Measurements from ENCODE around the gene SNX15.

SNX15 gene

DNA sequence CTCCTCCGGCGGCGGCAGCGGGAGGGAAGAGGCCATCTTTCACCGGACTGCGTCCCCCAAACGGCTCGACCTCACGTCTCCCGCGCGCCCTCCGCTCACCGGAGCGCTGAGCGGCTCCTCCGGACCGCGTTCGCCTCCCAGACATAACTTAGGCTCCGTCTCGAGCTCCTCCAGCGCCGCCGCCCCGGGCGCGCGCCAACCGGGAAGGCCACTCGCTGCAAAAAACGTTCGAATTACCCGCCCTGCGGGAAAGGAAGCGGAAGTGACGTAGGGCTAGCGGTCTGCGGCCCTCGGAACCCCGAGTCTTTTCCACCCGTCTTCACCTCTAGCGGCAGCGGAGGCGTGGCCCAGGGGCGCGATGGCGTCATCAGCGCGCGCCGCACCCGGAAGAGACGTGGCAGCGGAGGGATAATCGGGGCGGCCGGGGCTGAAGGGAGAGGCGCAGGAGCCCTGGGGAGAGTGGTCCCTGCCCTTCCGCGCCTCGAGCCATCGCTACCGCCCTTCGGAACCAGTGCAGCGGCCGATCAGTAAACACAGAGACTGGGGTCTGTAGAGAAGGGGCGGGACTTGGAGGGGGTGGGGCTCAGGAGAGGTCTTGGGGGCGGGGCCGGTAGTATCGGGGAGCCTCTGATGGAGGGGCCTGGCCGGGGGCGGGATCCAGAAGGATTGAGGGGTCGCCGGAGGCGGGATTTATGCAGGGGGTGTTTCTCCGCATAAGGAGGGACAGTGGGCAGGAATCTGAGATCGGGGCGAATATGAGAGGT lies 56.8 kb downstream of the SNX15 start, which contains the start of the genes CDCA5 and ZFPL1:
CDCA5 (minus strand) TSS at position 207 of the 764 bp plus-strand sequence; CDS start at position 145, 62 bp downstream.
ZFPL1 (plus strand) TSS at position 389 of the 764 bp plus-strand sequence. CDS start 477 bp downstream, outside the sequence.
- DNase-seq (ENCODE audit: low spot score) (peak; percentile 85), FAIRE-seq (no peak)

DNA sequence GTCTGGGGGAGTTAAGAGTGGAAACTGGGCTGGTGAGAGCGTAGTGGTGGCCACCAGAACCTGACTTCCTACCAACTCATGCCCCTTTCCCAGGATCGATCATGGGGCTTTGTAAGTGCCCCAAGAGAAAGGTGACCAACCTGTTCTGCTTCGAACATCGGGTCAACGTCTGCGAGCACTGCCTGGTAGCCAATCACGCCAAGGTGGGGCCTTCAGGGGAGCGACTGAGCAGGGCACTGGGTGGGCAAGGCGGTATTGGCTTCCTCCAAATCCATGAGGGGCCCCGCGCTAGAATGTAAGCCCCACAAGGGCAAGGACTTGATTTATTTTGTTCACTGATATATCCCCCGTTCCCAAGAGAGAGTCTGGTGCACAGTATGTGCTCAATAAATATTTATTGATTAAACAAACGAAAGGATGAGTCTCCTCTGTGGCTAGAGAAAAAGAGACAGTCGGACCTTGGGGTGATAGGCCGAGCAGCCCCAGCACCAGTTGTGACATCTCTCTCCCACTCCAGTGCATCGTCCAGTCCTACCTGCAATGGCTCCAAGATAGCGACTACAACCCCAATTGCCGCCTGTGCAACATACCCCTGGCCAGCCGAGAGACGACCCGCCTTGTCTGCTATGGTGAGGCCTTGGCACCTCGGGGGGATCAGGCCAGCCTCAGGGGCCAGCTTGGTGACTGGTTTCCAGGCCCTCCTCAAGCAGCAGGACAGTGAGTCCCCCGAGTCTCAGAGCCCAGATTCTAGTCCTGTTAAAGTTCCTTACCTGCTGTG lies 57.5 kb downstream of the SNX15 start:
- FAIRE-seq (no peak), DNase-seq (ENCODE audit: low spot score) (no peak)

DNA sequence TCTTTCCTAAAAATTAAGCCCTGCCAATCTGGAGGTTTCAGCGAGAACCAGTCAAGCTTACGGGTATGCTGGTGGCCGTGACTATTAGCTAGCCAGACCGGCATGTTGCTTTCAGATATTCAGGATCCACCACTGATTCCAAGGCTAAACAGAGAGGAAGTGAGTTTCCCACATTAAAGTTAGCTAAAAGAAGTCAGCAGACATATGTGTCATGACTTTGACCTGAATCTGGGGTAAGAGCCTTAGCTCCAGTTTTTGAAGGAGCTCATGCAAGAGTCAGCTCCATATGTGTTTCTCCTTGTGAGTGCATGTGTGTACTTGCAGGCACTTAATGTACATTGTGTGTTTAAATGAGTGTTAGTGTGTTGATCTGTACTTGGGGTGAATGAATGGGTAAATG lies 58.2 kb downstream of the SNX15 start:
- FAIRE-seq = no peak
- no peak for DNase-seq (ENCODE audit: low spot score)

DNA sequence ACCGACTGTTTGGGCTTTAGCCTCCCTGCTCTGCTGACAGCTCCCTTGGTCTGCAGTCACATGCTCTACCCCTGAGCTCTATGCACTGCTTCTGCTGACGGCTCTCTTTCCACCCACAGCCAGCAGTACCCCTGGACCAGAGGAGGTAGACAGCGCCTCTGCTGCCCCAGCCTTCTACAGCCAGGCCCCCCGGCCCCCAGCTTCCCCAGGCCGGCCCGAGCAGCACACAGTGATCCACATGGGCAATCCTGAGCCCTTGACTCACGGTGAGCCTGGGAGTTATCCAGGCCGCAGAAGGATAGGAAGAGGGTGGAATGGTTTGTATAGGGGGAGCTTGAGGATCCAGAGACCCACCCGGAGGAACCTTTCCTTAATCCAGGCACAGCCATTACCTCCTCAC lies 59.6 kb downstream of the SNX15 start:
- no peak for DNase-seq (ENCODE audit: low spot score)
- no peak for FAIRE-seq

DNA sequence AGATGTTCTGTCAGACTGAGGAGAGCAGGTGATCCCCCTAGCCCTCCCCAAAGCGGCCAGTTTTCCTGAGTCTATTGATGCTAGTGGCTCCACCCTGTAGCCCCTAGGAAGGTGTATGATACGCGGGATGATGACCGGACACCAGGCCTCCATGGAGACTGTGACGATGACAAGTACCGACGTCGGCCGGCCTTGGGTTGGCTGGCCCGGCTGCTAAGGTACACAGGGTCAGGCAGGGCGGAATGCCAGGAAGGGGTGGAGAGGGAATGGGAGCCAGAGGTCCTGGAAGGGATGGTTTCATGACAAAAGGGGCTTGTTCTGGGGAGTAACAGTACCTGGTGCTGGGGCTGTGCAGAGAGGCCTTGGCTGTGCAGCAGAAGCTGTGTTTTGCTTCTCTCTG lies 60.0 kb downstream of the SNX15 start:
- FAIRE-seq (no peak), DNase-seq (ENCODE audit: low spot score) (no peak)

DNA sequence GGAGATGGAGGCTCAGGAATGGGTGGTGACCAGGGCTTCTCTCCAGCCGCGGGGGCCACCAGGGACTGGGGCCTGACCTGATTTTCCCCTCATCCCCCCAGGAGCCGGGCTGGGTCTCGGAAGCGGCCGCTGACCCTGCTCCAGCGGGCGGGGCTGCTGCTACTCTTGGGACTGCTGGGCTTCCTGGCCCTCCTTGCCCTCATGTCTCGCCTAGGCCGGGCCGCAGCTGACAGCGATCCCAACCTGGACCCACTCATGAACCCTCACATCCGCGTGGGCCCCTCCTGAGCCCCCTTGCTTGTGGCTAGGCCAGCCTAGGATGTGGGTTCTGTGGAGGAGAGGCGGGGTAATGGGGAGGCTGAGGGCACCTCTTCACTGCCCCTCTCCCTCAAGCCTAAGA lies 60.6 kb downstream of the SNX15 start:
- DNase-seq (ENCODE audit: low spot score) (no peak), FAIRE-seq (no peak)

DNA sequence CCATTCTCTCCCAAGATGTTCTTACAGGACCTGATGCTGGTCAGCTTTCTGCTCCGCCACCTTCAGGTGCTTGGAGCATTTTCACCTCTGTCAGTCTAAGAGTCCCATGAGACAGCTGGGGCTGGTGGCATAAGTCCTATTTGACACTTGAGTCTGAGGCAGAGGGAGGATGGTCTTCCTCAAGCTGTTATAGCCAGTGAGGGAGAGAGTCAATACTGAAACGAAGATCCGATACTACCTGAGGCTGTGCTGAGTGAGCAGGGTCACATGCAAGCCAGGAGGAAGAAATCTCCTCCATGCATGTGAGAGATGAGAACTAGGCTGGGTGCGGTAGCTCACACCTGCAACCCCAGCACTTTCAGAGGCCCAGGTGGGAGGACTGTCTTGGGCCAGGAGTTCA lies 62.4 kb downstream of the SNX15 start:
- DNase-seq (ENCODE audit: low spot score) (no peak), FAIRE-seq (no peak)

Data from RCC 7860 (cell line).